Neural cell (in vitro differentiated cells): Measurements from ENCODE around the gene SEMA3B. TPM values are rescaled to one million over a fixed set of nuclear protein-coding genes. Genes with fewer than 3 reads are reported as not detected.

ENCODE experiments used
- H2AFZ ChIP-seq: fragments of 200-600, 300-800 bp; sonication (generic), shearing (Covaris generic); 2 replicates; pipeline ENCODE4 v1.6.0; 2014; ENCODE audit warnings: low read depth, mild to moderate bottlenecking, antibody characterized with exemption, low read length, moderate library complexity
- H3F3A ChIP-seq: fragments of 200-600 bp; shearing (Covaris generic); 2 replicates; pipeline ENCODE4 v1.6.1; 2016; ENCODE audit warnings: mild to moderate bottlenecking, moderate library complexity, mixed read lengths, antibody characterized with exemption, low read length; ENCODE audit not compliant: insufficient read depth, poor library complexity, severe bottlenecking
- H3K27ac ChIP-seq: fragments of 200-600, 300-800 bp; sonication (generic), shearing (Covaris generic); 2 replicates; pipeline ENCODE4 v1.5.1; 2014; ENCODE audit warnings: mild to moderate bottlenecking, low read length, moderate library complexity
- H3K27me3 ChIP-seq: fragments of 300-800, 200-600 bp; sonication (generic), shearing (Covaris generic); 2 replicates; pipeline ENCODE4 v1.6.0; 2014; ENCODE audit warnings: mild to moderate bottlenecking, low read depth, low read length, moderate library complexity; ENCODE audit not compliant: insufficient read depth
- H3K36me3 ChIP-seq: fragments of 300-800, 200-600 bp; sonication (generic), shearing (Covaris generic); 2 replicates; pipeline ENCODE4 v1.5.1; 2014; ENCODE audit warnings: mild to moderate bottlenecking, antibody characterized with exemption, low read length, moderate library complexity; ENCODE audit not compliant: insufficient read depth
- H3K4me2 ChIP-seq: fragments of 300-800, 200-600 bp; sonication (generic), shearing (Covaris generic); 2 replicates; pipeline ENCODE4 v1.6.0; 2014; ENCODE audit warnings: mild to moderate bottlenecking, low read length
- H3K4me3 ChIP-seq: fragments of 300-800, 200-600 bp; sonication (generic), shearing (Covaris generic); 2 replicates; pipeline ENCODE4 v1.5.1; 2014; ENCODE audit warnings: mild to moderate bottlenecking, low read length, moderate library complexity
- H3K79me2 ChIP-seq: fragments of 200-600 bp; shearing (Covaris generic); replicated peaks from 2 replicates; pipeline ENCODE4 v1.6.0; 2014; ENCODE audit warnings: mild to moderate bottlenecking, low read length, moderate library complexity; ENCODE audit not compliant: insufficient read depth
- H3K9ac ChIP-seq: fragments of 300-800, 200-600 bp; sonication (generic), shearing (Covaris generic); 2 replicates; pipeline ENCODE4 v1.6.1; 2016; ENCODE audit warnings: mild to moderate bottlenecking, low read length, mixed read lengths
- H3K9me2 ChIP-seq: fragments of 200-600 bp; shearing (Covaris generic); 2 replicates; pipeline ENCODE4 v1.6.1; 2016; ENCODE audit warnings: mild to moderate bottlenecking, low read length, mixed read lengths; ENCODE audit not compliant: insufficient read depth
- H3K9me3 ChIP-seq: fragments of 200-600, 300-800 bp; sonication (generic), shearing (Covaris generic); 2 replicates; pipeline ENCODE4 v1.6.1; 2016; ENCODE audit warnings: mild to moderate bottlenecking, mixed run types, low read length, moderate library complexity, mixed read lengths
- H4K20me1 ChIP-seq: fragments of 200-600 bp; shearing (Covaris generic); 2 replicates; pipeline ENCODE4 v1.6.1; 2016; ENCODE audit warnings: mild to moderate bottlenecking, mixed run types; ENCODE audit not compliant: insufficient read depth
- EP300 ChIP-seq: fragments of 450-650 bp; conservative IDR thresholded peaks from 2 replicates; pipeline ENCODE4 v1.6.1; 2014; ENCODE audit warnings: antibody characterized with exemption, mild to moderate bottlenecking, moderate library complexity; ENCODE audit not compliant: poor library complexity, severe bottlenecking
- EZH2 ChIP-seq: fragments of 200-600, 300-800 bp; shearing (Covaris generic), sonication (generic); IDR thresholded peaks from 2 replicates; pipeline ENCODE4 v1.6.1; 2014; ENCODE audit warnings: antibody characterized with exemption, low read length, borderline replicate concordance, mild to moderate bottlenecking; ENCODE audit not compliant: insufficient read depth, poor library complexity, severe bottlenecking
- MXI1 ChIP-seq: fragments of 450-650 bp; conservative IDR thresholded peaks from 2 replicates; pipeline ENCODE4 v1.6.1; 2014; ENCODE audit warnings: antibody characterized with exemption, mild to moderate bottlenecking; ENCODE audit not compliant: poor library complexity, severe bottlenecking
- POLR2AphosphoS5 ChIP-seq: IDR thresholded peaks from 2 replicates; pipeline ENCODE4 v1.6.1; 2012
- RAD21 ChIP-seq: fragments of 450-650 bp; conservative IDR thresholded peaks from 2 replicates; pipeline ENCODE4 v1.6.1; 2014; ENCODE audit warnings: antibody characterized with exemption, mild to moderate bottlenecking, moderate library complexity
- SMC3 ChIP-seq: fragments of 450-650 bp; conservative IDR thresholded peaks from 2 replicates; pipeline ENCODE4 v1.6.1; 2014; ENCODE audit warnings: antibody characterized with exemption, mild to moderate bottlenecking, moderate library complexity; ENCODE audit not compliant: poor library complexity
- TAF1 ChIP-seq: IDR thresholded peaks from 2 replicates; pipeline ENCODE4 v1.6.1; 2012; ENCODE audit warnings: low read depth
- polyA plus RNA-seq: library from polyadenylated mRNA; depleted of rRNA; stranded (reverse); fragments of >200 nt; gene quantifications from 2 replicates; pipeline ENCODE4 v1.2.3, GENCODE V29; 2014
- TF ChIP-seq, protein P1 (sequence below): IDR thresholded peaks from 2 replicates; pipeline ENCODE4 v1.6.1; 2012; ENCODE audit warnings: borderline replicate concordance
- TF ChIP-seq, protein P2 (sequence below): fragments of 450-650 bp; IDR thresholded peaks from 2 replicates; pipeline ENCODE4 v1.5.1; 2014; ENCODE audit warnings: antibody characterized with exemption, mild to moderate bottlenecking, moderate library complexity; ENCODE audit not compliant: poor library complexity, severe bottlenecking

SEMA3B gene
- polyA plus RNA-seq, 1 donor from 2014 or later, result 7.8 TPM

DNA sequence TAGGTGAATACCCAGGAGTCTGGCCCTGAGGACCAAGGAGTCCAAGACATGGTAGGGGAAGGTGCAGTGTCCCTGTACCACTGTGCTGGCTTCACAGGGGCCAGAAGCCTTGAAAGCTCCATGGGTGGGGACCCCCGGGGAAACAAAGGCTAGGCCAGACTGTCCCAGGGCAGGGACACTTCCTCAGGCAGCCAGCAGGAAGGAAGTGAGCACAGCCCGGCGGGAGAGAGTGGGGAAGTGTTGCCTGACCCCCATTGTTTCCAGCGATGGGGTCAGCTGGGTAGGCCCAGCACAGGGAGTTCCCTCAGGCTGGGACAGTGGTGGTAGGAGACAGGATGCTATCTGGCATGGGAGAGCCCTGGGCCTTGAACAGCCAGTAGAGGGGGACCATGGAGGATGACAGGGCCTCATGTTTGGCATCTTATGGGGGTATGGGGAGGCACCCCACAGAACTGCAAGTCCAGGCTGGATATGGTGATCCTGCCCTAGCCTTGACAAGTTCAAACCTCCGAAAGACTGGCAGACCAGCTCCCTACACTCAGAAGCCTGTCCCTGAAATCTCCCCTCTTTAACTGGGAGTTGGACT lies 54.8 kb downstream of the SEMA3B start:
- no peak overlapping the region for H3K9ac ChIP-seq
- H3K9me2 ChIP-seq, result no peaks in the 10 kb centered on the region
- no peak overlapping the region for H2AFZ ChIP-seq
- H3F3A ChIP-seq, result no peaks in the 10 kb centered on the region
- no peaks in the 10 kb centered on the region for H3K36me3 ChIP-seq
- H3K4me3 ChIP-seq, result no peak overlapping the region
- no peaks in the 10 kb centered on the region for H3K9me3 ChIP-seq
- TF ChIP-seq MXI1 (no peak), EP300 (no peak)
- H3K4me2 ChIP-seq, result no peak overlapping the region
- H4K20me1 ChIP-seq, result no peaks in the 10 kb centered on the region
- peaks cover 32% of the 10 kb centered on the region for H3K79me2 ChIP-seq
- H3K27me3 ChIP-seq, result no peaks in the 10 kb centered on the region
- H3K27ac ChIP-seq, result no peak overlapping the region

DNA sequence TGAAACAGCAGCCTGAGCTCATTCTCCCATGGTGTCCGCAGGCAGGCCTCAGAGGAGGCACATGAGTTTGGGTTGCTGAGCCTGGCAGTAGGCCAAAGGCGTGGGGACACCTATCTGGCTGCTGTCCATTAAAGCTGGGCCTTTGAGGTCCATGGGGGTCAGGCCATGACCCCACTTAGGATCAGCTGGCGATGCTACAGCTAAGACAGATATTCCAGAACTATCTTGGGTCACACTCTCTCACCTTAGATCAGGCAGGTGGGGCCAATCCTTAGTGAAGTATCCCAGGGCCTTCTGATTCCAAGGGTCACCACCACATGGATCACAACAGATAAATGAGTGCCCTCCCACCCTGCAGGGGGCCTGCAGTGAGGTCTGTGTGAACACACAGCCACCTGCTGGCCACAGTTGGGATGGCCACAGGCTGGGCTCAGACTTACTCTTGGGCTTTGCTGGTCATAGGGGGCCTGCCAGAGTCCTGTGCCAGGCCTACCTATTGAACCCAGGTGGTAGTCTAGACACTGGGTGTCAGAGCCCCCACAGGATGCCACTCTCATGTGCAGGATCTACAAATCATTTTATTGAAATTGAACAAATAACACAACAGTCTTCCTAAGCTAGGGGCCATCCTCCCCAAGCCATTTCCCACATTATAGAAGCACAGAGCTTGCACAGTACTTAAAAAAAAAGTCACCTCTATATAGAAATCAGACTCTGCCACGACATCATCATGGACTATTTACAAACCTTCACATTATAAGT lies 55.6 kb downstream of the SEMA3B start:
- no peak overlapping the region for H3K27ac ChIP-seq

More for the DNA sequence above, 55.6 kb downstream of the SEMA3B start:
- peaks cover 25% of the 10 kb centered on the region for H3K79me2 ChIP-seq
- no peak overlapping the region for H3K4me2 ChIP-seq
- no peaks in the 10 kb centered on the region for H3K9me2 ChIP-seq
- H3K27me3 ChIP-seq, result no peaks in the 10 kb centered on the region
- no peaks in the 10 kb centered on the region for H3K36me3 ChIP-seq
- no peak overlapping the region for H3K9ac ChIP-seq
- no peak overlapping the region for H3K4me3 ChIP-seq
- H2AFZ ChIP-seq, result no peak overlapping the region
- TF ChIP-seq, protein P1, sequence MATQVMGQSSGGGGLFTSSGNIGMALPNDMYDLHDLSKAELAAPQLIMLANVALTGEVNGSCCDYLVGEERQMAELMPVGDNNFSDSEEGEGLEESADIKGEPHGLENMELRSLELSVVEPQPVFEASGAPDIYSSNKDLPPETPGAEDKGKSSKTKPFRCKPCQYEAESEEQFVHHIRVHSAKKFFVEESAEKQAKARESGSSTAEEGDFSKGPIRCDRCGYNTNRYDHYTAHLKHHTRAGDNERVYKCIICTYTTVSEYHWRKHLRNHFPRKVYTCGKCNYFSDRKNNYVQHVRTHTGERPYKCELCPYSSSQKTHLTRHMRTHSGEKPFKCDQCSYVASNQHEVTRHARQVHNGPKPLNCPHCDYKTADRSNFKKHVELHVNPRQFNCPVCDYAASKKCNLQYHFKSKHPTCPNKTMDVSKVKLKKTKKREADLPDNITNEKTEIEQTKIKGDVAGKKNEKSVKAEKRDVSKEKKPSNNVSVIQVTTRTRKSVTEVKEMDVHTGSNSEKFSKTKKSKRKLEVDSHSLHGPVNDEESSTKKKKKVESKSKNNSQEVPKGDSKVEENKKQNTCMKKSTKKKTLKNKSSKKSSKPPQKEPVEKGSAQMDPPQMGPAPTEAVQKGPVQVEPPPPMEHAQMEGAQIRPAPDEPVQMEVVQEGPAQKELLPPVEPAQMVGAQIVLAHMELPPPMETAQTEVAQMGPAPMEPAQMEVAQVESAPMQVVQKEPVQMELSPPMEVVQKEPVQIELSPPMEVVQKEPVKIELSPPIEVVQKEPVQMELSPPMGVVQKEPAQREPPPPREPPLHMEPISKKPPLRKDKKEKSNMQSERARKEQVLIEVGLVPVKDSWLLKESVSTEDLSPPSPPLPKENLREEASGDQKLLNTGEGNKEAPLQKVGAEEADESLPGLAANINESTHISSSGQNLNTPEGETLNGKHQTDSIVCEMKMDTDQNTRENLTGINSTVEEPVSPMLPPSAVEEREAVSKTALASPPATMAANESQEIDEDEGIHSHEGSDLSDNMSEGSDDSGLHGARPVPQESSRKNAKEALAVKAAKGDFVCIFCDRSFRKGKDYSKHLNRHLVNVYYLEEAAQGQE, result no peak
- TF ChIP-seq SMC3, result peak; percentile 73
- TF ChIP-seq RAD21, result peak; percentile 63
- no peak for TF ChIP-seq EP300
- TF ChIP-seq POLR2AphosphoS5, result no peak
- no peak for TF ChIP-seq EZH2
- peak; percentile 25 for TF ChIP-seq MXI1
- TF ChIP-seq, protein P2, sequence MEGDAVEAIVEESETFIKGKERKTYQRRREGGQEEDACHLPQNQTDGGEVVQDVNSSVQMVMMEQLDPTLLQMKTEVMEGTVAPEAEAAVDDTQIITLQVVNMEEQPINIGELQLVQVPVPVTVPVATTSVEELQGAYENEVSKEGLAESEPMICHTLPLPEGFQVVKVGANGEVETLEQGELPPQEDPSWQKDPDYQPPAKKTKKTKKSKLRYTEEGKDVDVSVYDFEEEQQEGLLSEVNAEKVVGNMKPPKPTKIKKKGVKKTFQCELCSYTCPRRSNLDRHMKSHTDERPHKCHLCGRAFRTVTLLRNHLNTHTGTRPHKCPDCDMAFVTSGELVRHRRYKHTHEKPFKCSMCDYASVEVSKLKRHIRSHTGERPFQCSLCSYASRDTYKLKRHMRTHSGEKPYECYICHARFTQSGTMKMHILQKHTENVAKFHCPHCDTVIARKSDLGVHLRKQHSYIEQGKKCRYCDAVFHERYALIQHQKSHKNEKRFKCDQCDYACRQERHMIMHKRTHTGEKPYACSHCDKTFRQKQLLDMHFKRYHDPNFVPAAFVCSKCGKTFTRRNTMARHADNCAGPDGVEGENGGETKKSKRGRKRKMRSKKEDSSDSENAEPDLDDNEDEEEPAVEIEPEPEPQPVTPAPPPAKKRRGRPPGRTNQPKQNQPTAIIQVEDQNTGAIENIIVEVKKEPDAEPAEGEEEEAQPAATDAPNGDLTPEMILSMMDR, result peak; percentile 76
- no peak for TF ChIP-seq TAF1
- no peaks in the 10 kb centered on the region for H3K9me3 ChIP-seq
- no peaks in the 10 kb centered on the region for H3F3A ChIP-seq
- H4K20me1 ChIP-seq, result no peaks in the 10 kb centered on the region
